Hippocampal formation (tissue), 2 donors: ENCODE data around the gene ALDH1B1.

Experiments
- DNase-seq, 2 donors: peaks; one replicate each; lab custom pipeline; 2025; lab: John Stamatoyannopoulos, UW

The ALDH1B1 gene

GRCh38 chr9:38416461-38416860, 24.0 kb downstream of the ALDH1B1 start:
- no peak for DNase-seq

- no peak for DNase-seq
These were observed 24.8 kb downstream of the ALDH1B1 start for GRCh38 chr9:38417003-38417945.

GRCh38 chr9:38418366-38418765, 25.9 kb downstream of the ALDH1B1 start:
- no peak for DNase-seq

- DNase-seq: no peak
These were observed 26.7 kb downstream of the ALDH1B1 start for GRCh38 chr9:38419181-38419580.

DNA sequence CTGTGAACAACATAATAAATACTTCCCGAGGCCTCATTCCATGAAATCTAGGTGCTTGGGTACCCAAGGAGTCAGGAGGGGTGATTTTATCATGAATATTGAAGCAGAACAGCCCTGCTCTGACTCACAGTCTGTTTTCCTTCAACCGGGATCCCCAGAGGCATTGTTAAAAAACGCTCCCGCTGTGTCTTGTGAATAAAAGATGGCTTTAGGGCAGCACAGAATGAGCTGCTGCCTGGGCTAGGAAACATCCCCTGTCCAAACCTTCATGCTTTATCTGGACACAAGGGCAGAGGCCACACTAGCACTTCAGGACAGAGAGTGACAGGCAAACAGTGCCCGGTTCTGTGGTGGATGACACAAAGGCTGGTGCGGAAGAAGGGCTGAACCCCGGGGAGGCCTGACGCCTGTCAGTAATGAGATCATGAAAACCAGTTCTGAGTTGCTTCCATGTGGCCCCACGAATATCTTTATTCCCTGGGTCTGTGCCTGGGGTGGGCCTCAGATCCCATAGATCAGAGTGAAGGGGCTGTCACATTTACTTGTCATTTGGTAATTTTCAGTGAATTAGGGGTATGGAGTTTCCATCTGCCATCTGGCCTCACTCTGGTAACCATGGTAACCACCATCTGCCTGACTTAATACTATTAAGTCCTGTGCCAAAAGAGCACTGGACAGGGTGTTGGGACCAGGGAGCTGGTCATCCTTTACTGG, 29.2 kb downstream of the ALDH1B1 start:
- DNase-seq: no peak

GRCh38 chr9:38422555-38423260, 30.2 kb downstream of the ALDH1B1 start:
- no peak for DNase-seq

- DNase-seq: no peak
These were observed 30.9 kb downstream of the ALDH1B1 start for GRCh38 chr9:38423273-38423972.

GRCh38 chr9:38423973-38424843, 31.7 kb downstream of the ALDH1B1 start, which contains the start of gene IGFBPL1:
IGFBPL1 (minus strand) TSS chr9:38424454; CDS start chr9:38424424, 30 bp downstream.
- no peak for DNase-seq

GRCh38 chr9:38424918-38425317, 32.4 kb downstream of the ALDH1B1 start:
- DNase-seq: no peak

DNA sequence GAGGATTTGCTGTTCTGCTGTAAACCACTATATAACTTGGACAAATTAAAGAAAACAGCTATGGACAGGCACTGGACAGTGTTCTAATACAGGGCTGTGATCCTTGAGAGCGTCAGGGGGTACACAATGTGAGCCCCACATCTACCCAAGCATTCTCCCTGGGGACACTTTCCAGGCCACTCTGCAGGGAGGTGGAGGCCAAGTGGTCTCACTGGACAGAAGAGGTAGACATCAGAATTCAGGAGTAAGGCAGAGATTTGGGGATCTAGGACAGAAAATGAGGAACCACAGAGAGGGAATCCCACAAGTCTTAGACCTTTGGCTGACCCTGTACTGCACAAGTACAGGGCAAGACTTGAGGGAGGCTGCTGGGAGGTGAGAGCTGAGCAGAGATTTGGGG, 35.6 kb downstream of the ALDH1B1 start:
- no peak for DNase-seq

GRCh38 chr9:38431116-38431515, 38.6 kb downstream of the ALDH1B1 start:
- DNase-seq: no peak

- no peak for DNase-seq
These were observed 40.5 kb downstream of the ALDH1B1 start for GRCh38 chr9:38432922-38433510.

DNA sequence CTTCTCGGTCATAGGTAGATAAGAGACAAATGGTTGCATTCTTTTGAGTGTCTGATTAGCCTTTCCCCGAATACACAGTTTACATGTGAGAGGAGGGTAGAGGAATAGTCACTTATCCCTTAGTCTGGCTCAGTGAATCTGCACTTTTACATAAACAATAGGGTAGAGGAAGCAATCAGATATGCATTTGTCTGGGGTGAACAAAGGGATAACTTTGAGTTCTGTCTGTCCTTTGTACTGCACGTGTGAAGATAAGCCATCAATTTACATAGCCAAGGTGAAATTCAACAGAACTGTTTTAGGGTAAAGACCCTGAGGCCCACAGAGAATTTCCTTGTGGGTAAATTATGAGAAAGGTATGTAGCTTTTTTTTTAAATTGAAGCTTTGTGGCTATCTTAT, 41.9 kb downstream of the ALDH1B1 start:
- no peak for DNase-seq

- DNase-seq: no peak
These were observed 42.4 kb downstream of the ALDH1B1 start for GRCh38 chr9:38434853-38435252.

DNA sequence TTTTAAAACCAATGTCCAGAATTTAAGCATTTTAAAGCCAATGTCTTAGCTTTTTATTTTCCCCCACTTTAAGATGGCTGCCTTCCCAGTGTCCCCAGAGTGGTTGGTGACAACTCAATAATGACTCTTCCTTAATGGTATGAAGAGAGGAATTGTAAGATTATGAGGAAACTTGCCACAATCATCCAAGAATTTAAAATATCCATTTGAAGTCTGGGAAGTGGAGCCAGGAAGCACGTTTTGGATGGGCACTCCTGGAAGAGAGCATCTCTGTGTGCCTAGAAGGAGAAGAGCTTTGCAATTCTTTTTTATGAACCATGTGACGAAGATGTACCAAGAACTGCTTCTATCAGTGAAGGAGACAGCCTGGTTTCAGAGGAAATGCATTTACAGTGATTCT, 43.0 kb downstream of the ALDH1B1 start:
- DNase-seq: no peak

DNA sequence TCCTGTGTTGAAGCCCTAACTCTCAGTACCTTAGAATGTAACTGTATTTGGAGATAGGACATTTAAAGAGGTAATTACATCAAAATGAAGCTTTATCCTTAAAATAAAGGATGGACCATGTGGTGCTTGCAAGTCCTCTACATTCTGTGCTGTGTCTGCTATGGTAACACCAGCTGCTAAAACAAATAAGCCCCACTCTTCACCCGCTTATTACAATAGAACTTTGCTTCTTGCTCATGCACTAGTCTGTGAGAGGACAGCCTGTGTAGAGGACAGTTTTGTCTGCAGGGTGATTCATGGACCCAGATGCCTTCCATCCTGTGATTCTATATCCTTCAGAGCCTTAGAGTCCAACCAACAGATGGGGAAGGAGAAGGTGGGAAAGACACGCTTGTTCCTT, 44.2 kb downstream of the ALDH1B1 start:
- no peak for DNase-seq

- DNase-seq: no peak
These were observed 44.8 kb downstream of the ALDH1B1 start for GRCh38 chr9:38437193-38437823.

GRCh38 chr9:38439291-38439915, 46.9 kb downstream of the ALDH1B1 start:
- DNase-seq: no peak

DNA sequence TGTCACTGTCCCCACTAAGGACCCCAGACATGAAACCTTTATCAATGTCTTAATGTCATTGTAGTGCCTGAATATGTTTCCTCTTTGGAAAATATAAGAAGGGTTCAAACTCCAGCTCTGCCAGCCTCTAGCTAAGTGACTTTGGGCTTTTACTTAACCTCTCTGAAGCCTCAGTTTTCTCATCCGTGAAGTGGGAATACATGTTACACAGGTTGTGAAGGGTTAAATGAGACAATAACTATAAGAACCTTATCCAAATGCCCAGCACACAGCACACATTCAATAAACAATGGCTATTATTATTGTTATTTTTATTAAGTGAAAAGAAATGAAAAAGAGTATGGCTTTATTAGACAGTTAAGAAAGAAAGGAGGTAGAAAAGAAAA, 47.4 kb downstream of the ALDH1B1 start:
- no peak for DNase-seq
